SK-N-SH (cell line): ENCODE results near the gene RBM47. TPM values are rescaled to one million over a fixed set of nuclear protein-coding genes. Genes with fewer than 3 reads are reported as not detected.

Source experiments
- CTCF ChIA-PET: fragments of 300-600, 350-600 bp; formaldehyde crosslinking; extraction: SDS; loops from one replicate; lab custom pipeline; 2021; lab: Yijun Ruan, JAX
- POLR2A ChIA-PET: fragments of 350-600 bp; sonication (Branson Sonifier 250); formaldehyde crosslinking; extraction: SDS; loops from one replicate; lab custom pipeline; 2020; ENCODE audit warnings: antibody characterized with exemption, inconsistent platforms; lab: Yijun Ruan, JAX
- DNase-seq: peaks from one replicate; pipeline ENCODE4 v3.0.0; 2012
- H2AFZ ChIP-seq: fragments of 200-600 bp; sonication (generic); 2 replicates; pipeline ENCODE4 v1.8.1; 2016; ENCODE audit warnings: antibody characterized with exemption, mild to moderate bottlenecking, low read depth
- H3F3A ChIP-seq: fragments of 200-600 bp; sonication (generic); replicated peaks from 2 replicates; pipeline ENCODE3; 2016; ENCODE audit warnings: antibody characterized with exemption, mild to moderate bottlenecking; ENCODE audit not compliant: insufficient read depth
- H3K27ac ChIP-seq, 2 experiments: fragments of 200-500 bp in 1 of 2; fragments of 200-600 bp in 1 of 2; sonication (Bioruptor generic) in 1 of 2; sonication (generic), shearing (Covaris generic) in 1 of 2; 2 replicates each; pipeline versions ENCODE4 v1.5.1 to v1.6.1; 2014 to 2016; ENCODE audit warnings: low read depth in 2 of 2, inconsistent platforms in 1 of 2, low read length in 1 of 2, mild to moderate bottlenecking in 1 of 2, mixed read lengths in 1 of 2
- H3K27me3 ChIP-seq: fragments of 200-600 bp; sonication (generic), shearing (Covaris generic); 2 replicates; pipeline ENCODE4 v1.6.1; 2016; ENCODE audit warnings: mixed run types; ENCODE audit not compliant: insufficient read depth
- H3K36me3 ChIP-seq, 2 experiments: fragments of 200-500 bp in 1 of 2; fragments of 200-600 bp in 1 of 2; sonication (Bioruptor generic) in 1 of 2; sonication (generic) in 1 of 2; replicated peaks in 1 of 2; 2 replicates each; pipeline versions ENCODE3 to v1.5.1; 2014 to 2016; ENCODE audit warnings: low read length in 1 of 2, mild to moderate bottlenecking in 1 of 2; ENCODE audit not compliant: insufficient read depth in 2 of 2, control insufficient read depth in 1 of 2
- H3K4me1 ChIP-seq, 2 experiments: fragments of 200-500 bp in 1 of 2; fragments of 200-600 bp in 1 of 2; sonication (Bioruptor generic) in 1 of 2; sonication (generic), shearing (Covaris generic) in 1 of 2; 2 replicates each; pipeline versions ENCODE4 v1.5.1 to v1.6.1; 2014 to 2016; ENCODE audit warnings: low read depth in 1 of 2, low read length in 1 of 2, mixed run types in 1 of 2; ENCODE audit not compliant: insufficient read depth in 2 of 2, control insufficient read depth in 1 of 2
- H3K4me2 ChIP-seq: fragments of 200-600 bp; sonication (generic), shearing (Covaris generic); 2 replicates; pipeline ENCODE4 v1.6.1; 2017; ENCODE audit warnings: mixed run types
- H3K4me3 ChIP-seq, 2 experiments: fragments of 200-500 bp in 1 of 2; fragments of 200-600 bp in 1 of 2; sonication (Bioruptor generic) in 1 of 2; sonication (generic), shearing (Covaris generic) in 1 of 2; 2 replicates each; pipeline versions ENCODE4 v1.5.1 to v1.8.1; 2014 to 2016; ENCODE audit warnings: low read depth in 2 of 2, inconsistent platforms in 1 of 2, low read length in 1 of 2, mild to moderate bottlenecking in 1 of 2, mixed read lengths in 1 of 2, moderate library complexity in 1 of 2
- H3K79me2 ChIP-seq: fragments of 200-600 bp; sonication (generic); 2 replicates; pipeline ENCODE4 v1.8.1; 2017; ENCODE audit warnings: mild to moderate bottlenecking; ENCODE audit not compliant: insufficient read depth
- H3K9ac ChIP-seq: fragments of 200-600 bp; sonication (generic); 2 replicates; pipeline ENCODE4 v1.6.1; 2017; ENCODE audit warnings: mixed run types
- H3K9me2 ChIP-seq: fragments of 200-600 bp; sonication (generic); 2 replicates; pipeline ENCODE4 v1.6.1; 2017; ENCODE audit warnings: mixed run types
- H3K9me3 ChIP-seq: fragments of 200-600 bp; sonication (generic); 2 replicates; pipeline ENCODE4 v1.6.1; 2017; ENCODE audit warnings: mixed run types, mild to moderate bottlenecking, moderate library complexity
- H4K20me1 ChIP-seq: fragments of 200-600 bp; sonication (generic); 2 replicates; pipeline ENCODE4 v1.6.1; 2017; ENCODE audit warnings: mild to moderate bottlenecking, mixed run types; ENCODE audit not compliant: insufficient read depth
- ELF1 ChIP-seq: IDR thresholded peaks from 2 replicates; pipeline ENCODE4 v1.4.0; 2012
- FOSL2 ChIP-seq: IDR thresholded peaks from 2 replicates; pipeline ENCODE4 v1.4.0; 2012; ENCODE audit warnings: low read depth, mild to moderate bottlenecking, moderate library complexity, borderline replicate concordance
- FOXJ3 ChIP-seq: sonication (generic); formaldehyde crosslinking; IDR thresholded peaks from 2 replicates; pipeline ENCODE4 v1.5.1; 2020; ENCODE audit warnings: mild to moderate bottlenecking, missing genetic modification reagents
- GABPA ChIP-seq: IDR thresholded peaks from 2 replicates; pipeline ENCODE4 v1.4.0; 2012; ENCODE audit warnings: low read depth, mild to moderate bottlenecking
- GATA2 ChIP-seq: sonication (generic); formaldehyde crosslinking; IDR thresholded peaks from 2 replicates; pipeline ENCODE4 v1.5.0; 2020; ENCODE audit warnings: mild to moderate bottlenecking, missing genetic modification reagents
- MXI1 ChIP-seq: IDR thresholded peaks from 2 replicates; pipeline ENCODE4 v1.6.1; 2012; ENCODE audit warnings: mild to moderate bottlenecking, low read depth, low read length, improper control_type of control experiment
- NFIC ChIP-seq: IDR thresholded peaks from 2 replicates; pipeline ENCODE4 v1.4.0; 2012; ENCODE audit warnings: borderline replicate concordance
- NRF1 ChIP-seq: IDR thresholded peaks from 2 replicates; pipeline ENCODE4 v1.6.1; 2012; ENCODE audit warnings: low read depth, mild to moderate bottlenecking, low read length
- RAD21 ChIP-seq: IDR thresholded peaks from 2 replicates; pipeline ENCODE4 v1.6.1; 2012; ENCODE audit warnings: mild to moderate bottlenecking, low read length
- RCOR1 ChIP-seq: fragments of 150-350 bp; IDR thresholded peaks from 2 replicates; pipeline ENCODE4 v1.6.1; 2017; ENCODE audit warnings: antibody characterized with exemption, low read length
- RXRA ChIP-seq: IDR thresholded peaks from 2 replicates; pipeline ENCODE4 v1.4.0; 2012; ENCODE audit warnings: low read depth, mild to moderate bottlenecking, borderline replicate concordance
- SMC3 ChIP-seq: IDR thresholded peaks from 2 replicates; pipeline ENCODE4 v1.6.1; 2012; ENCODE audit warnings: low read depth, low read length, improper control_type of control experiment
- TCF12 ChIP-seq: IDR thresholded peaks from 2 replicates; pipeline ENCODE4 v1.4.0; 2012
- YY1 ChIP-seq: IDR thresholded peaks from 2 replicates; pipeline ENCODE4 v1.4.0; 2012; ENCODE audit warnings: low read depth, mild to moderate bottlenecking
- ZBTB33 ChIP-seq: IDR thresholded peaks from 2 replicates; pipeline ENCODE4 v1.4.0; 2012; ENCODE audit warnings: low read depth, borderline replicate concordance
- WGBS: methylation state at CpG from one replicate; pipeline ENCODE4 v1.1.6; 2017; ENCODE audit warnings: low lambda C conversion rate; 5-methylcytosine and 5-hydroxymethylcytosine counted together
- polyA plus RNA-seq, 3 experiments: library from polyadenylated mRNA; depleted of rRNA; stranded (reverse); fragments of >200 nt; gene quantifications; 2 replicates each; pipeline ENCODE4 v1.2.3, GENCODE V29; 2012
- TF ChIP-seq, protein P1 (sequence below): fragments of 200-600 bp; sonication (generic); IDR thresholded peaks from 2 replicates; pipeline ENCODE4 v1.6.1; 2017; ENCODE audit warnings: antibody characterized with exemption, mild to moderate bottlenecking, moderate library complexity
- TF ChIP-seq, protein P2 (sequence below): IDR thresholded peaks from 2 replicates; pipeline ENCODE4; 2012

The RBM47 gene
- polyA plus RNA-seq, 1 of the 3 experiments (the other 2 are of a cell fraction): 6.8 TPM

DNA sequence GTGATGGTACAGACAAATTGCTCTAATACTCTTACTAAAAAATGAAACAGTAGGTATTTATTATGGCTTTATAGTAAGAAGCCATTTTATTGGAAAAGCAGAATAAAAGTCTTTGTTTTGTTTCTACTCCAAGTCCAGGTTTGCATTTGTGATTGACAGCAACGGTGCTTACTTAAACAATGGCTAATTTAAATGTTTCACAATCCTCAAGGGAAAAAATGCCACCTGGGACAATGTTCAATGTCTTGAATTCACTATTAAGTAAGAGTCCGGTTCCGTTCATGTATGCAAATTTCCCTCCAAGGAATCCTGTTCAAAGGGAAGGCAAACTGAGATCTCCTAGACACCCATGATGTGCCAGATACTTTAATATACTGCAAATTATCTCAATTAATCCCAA is 123.6 kb downstream of the RBM47 start:
- TF ChIP-seq FOXJ3 (no peak), RCOR1 (no peak), MXI1 (no peak), GATA2 (CRISPR knock-in tag) (no peak), RXRA (no peak), NFIC (no peak), RAD21 (no peak), SMC3 (no peak), YY1 (no peak), ELF1 (no peak), FOSL2 (no peak)
- TF ChIP-seq, protein P1, sequence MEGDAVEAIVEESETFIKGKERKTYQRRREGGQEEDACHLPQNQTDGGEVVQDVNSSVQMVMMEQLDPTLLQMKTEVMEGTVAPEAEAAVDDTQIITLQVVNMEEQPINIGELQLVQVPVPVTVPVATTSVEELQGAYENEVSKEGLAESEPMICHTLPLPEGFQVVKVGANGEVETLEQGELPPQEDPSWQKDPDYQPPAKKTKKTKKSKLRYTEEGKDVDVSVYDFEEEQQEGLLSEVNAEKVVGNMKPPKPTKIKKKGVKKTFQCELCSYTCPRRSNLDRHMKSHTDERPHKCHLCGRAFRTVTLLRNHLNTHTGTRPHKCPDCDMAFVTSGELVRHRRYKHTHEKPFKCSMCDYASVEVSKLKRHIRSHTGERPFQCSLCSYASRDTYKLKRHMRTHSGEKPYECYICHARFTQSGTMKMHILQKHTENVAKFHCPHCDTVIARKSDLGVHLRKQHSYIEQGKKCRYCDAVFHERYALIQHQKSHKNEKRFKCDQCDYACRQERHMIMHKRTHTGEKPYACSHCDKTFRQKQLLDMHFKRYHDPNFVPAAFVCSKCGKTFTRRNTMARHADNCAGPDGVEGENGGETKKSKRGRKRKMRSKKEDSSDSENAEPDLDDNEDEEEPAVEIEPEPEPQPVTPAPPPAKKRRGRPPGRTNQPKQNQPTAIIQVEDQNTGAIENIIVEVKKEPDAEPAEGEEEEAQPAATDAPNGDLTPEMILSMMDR: no peak
- Histone ChIP-seq H3K4me1 (no peaks in the 10 kb centered on the region), H3K9ac (no peak overlapping the region), H3K36me3 (no peaks in the 10 kb centered on the region), H4K20me1 (no peaks in the 10 kb centered on the region), H3K27ac (no peak overlapping the region), H3K4me3 (no peak overlapping the region), H3K9me3 (no peaks in the 10 kb centered on the region), H2AFZ (no peak overlapping the region), H3F3A (no peaks in the 10 kb centered on the region), H3K79me2 (no peaks in the 10 kb centered on the region), H3K27me3 (no peaks in the 10 kb centered on the region), H3K4me2 (no peak overlapping the region), H3K9me2 (no peaks in the 10 kb centered on the region)
- CTCF ChIA-PET: no interaction called here
- DNase-seq: no peak
- 92% methylated on average over 3 of the region's 3 CpGs for WGBS
- POLR2A ChIA-PET: no interaction called here

DNA sequence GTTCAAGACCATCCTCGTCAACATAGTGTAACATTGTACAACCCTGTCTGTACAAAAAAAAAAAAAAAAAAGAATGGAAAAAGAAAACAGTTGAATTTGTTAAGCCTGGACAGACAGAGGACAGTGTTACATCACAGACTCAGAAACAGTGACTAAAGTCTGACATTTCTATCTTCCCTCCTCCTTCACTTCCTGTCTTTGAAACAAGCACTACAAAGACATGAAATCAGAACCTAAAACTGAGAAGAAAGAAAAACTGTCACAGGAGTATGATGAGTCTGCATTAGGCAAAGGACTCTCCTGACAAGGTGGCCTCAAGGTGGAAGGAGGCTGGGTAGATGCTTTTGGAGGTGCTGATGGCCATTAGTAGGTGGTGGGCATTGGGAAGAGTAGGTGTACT is 126.7 kb downstream of the RBM47 start:
- Histone ChIP-seq H3F3A (no peaks in the 10 kb centered on the region), H3K4me3 (no peak overlapping the region), H3K36me3 (no peaks in the 10 kb centered on the region), H3K4me2 (no peak overlapping the region), H3K79me2 (no peaks in the 10 kb centered on the region), H3K27ac (no peak overlapping the region), H3K9ac (no peak overlapping the region), H3K9me3 (no peaks in the 10 kb centered on the region), H3K4me1 (no peaks in the 10 kb centered on the region), H3K27me3 (no peaks in the 10 kb centered on the region), H3K9me2 (no peaks in the 10 kb centered on the region), H2AFZ (peak overlapping the region; percentile 51; the same call in 1 of the 2 replicates), H4K20me1 (no peaks in the 10 kb centered on the region)
- CTCF ChIA-PET: no interaction called here
- POLR2A ChIA-PET: no interaction called here
- 100% methylated on average over 1 of the region's 1 CpG for WGBS
- no peak for DNase-seq
- TF ChIP-seq TCF12: no peak

GRCh38 chr4:40502220-40502619 is 127.4 kb downstream of the RBM47 start:
- no peaks in the 10 kb centered on the region for H3K27me3 ChIP-seq
- POLR2A ChIA-PET: no interaction called here
- no peaks in the 10 kb centered on the region for H3K36me3 ChIP-seq
- no peaks in the 10 kb centered on the region for H4K20me1 ChIP-seq
- H3K9me3 ChIP-seq: no peaks in the 10 kb centered on the region
- H3K9ac ChIP-seq: no peak overlapping the region
- H3K27ac ChIP-seq: no peak overlapping the region
- CTCF ChIA-PET: no interaction called here
- no peak overlapping the region for H2AFZ ChIP-seq
- H3K4me3 ChIP-seq: no peak overlapping the region
- 93% methylated on average over 4 of the region's 4 CpGs for WGBS
- no peaks in the 10 kb centered on the region for H3K4me1 ChIP-seq
- H3K9me2 ChIP-seq: no peaks in the 10 kb centered on the region
- no peaks in the 10 kb centered on the region for H3K79me2 ChIP-seq
- no peak overlapping the region for H3K4me2 ChIP-seq
- DNase-seq: no peak
- no peaks in the 10 kb centered on the region for H3F3A ChIP-seq
- TF ChIP-seq, protein P2, sequence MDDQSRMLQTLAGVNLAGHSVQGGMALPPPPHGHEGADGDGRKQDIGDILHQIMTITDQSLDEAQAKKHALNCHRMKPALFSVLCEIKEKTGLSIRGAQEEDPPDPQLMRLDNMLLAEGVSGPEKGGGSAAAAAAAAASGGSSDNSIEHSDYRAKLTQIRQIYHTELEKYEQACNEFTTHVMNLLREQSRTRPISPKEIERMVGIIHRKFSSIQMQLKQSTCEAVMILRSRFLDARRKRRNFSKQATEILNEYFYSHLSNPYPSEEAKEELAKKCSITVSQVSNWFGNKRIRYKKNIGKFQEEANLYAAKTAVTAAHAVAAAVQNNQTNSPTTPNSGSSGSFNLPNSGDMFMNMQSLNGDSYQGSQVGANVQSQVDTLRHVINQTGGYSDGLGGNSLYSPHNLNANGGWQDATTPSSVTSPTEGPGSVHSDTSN: no peak
- TF ChIP-seq ZBTB33 (no peak), GABPA (no peak), NRF1 (no peak), YY1 (no peak), SMC3 (no peak), GATA2 (CRISPR knock-in tag) (no peak), TCF12 (no peak)
- TF ChIP-seq, protein P1: no peak
